Stimulated activated CD8-positive, alpha-beta memory T cell treated with anti-CD3 and anti-CD28 coated beads, Interleukin-15, amount 100 ng/mL, for 1 hour (primary cell): Measurements from ENCODE around the gene NPAS3.

Source experiments
- DNase-seq: peaks from one replicate; pipeline ENCODE4 v3.0.0-alpha.2; 2020; ENCODE audit warnings: low read depth

Gene NPAS3

DNA sequence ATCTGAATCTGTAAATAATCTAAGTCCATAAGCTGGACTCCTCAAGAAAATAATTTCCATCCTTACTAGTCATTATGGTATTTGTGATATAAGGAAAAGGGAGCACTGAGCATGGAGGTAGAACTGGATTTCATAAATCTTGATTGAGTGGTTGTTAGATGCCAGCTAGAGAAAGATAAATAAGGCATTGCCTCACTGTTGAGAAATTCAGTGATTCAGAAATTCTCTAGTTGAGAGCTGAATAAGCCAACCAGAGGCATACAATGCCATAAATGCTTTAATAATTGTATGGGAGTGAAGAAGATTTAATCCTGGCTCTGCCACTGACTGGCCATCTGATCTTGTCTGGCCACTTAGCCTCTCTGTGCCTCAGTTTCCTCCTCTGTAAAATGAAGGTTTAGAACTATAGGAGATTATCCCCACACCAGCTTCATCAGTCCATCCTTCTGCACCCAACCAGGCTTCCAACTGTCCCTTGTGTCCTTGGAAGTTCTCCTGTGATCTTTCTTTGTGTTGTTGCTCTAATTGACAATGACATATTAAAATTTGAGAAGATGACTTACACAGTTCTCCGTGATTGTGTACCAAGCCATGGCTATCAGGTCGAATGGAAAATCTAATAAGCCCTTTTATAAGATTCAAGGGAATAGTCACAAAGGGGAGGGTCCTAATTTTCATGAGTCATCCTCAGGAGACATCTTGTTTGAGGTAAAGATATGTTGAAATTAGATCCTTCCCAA lies 617.9 kb downstream of the NPAS3 start:
- no peak for DNase-seq

DNA sequence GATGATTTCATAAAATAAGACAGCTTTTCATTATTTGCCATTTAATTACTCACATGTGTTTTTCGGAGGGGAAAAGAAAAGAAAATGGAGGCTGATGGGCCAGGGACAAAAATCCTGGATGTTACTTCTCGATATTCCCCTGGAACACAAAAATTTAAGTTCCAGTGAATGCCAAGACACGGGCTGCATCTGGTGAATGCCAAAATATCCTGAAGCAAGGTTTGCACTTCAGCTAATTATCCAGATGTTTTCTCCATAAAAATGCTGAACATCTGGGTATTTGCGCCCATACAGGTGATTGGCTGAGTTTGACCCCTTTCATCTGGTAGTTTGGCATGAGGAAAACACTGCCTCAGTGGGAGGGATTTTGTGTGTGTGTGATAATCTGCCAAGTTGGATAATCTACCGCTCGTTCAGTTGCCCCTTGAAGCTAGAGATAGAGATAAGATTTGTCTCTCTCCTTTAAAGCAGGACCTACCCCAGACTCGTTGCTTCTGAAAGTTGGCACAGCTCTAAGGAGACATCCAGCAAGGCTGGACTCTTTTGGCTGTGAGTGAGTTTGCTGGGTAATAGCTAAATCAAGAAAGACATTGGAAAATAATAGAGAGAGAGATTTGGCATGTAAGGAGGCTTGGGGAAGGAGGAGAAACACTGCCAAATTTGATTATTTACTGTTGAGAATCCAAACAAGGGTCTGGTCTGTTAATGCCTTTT lies 622.2 kb downstream of the NPAS3 start:
- no peak for DNase-seq

DNA sequence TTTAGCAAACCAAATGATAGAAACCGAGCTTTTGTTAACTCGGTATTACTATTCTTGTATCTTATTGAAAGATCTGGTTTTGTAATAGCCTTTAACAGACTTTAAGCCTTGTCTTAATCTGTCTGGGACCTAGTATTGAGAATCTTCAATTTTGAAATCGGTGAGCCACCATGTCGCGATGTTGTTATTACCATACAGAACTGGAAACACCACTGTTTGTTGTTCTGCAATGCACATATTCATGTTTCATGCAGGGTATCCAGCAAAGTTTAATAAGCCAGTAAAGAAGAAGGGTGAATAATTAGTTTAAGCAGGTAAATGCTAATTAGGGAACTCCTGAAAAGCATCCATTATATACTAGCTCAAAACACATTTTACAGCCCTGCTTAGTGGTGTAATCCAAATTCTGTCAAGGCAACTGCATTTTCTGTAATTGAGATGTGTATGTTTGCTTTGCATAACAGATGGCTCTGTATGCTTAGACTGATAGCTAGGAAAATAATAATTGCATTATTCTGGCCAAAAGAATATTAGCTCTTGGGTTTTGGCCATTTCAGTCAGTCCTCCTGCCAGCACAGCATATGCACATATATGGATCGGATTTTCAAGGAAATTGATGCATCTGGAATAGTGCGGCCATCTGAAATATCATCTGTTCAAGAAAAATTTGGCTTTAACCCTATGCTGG lies 623.0 kb downstream of the NPAS3 start:
- no peak for DNase-seq

DNA sequence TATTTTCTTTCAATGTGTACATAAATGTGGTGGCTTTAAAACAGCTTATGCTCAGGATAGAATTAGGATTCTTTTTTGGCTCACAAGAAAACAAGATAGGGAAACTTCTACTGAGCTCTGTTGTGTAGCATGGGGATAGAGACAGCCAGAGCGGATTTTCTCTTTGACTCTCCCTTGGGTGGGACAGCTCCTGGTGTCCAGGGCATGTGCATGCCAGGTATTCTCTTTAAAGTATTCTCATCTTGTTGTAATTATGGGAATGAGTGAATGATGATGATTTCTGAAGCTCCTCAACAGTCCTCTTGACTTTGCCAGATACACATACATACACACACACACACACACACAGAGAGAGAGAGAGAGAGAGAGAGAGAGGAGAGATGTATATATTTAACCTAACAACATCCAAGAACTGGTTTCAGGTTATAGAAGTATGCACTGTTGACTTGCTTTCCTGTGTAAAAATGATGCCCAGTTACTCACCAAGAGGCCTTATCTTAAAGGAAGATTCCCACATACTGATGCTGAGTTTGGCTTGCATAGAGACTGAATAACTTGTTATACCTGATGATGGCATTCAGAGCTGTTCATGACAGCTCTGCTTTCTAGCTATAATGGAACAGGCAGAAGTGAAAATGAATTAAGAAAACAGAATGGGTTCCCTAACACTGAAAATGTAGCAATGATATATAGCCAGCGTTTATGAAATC lies 624.7 kb downstream of the NPAS3 start:
- DNase-seq, result no peak

DNA sequence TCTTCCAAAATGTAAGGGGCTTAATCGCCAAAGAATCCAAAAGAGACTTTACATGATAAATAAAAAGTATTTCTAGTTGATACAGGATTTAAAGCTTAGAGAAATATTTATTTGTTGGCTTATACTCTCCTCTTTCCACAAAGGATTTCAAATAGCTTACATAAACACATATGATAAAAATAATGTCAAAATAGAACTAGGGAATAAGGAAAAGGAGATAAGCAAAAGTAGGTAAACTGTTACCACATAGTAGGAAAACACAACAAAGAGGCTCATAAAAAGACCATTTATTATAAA lies 625.2 kb downstream of the NPAS3 start:
- no peak for DNase-seq

DNA sequence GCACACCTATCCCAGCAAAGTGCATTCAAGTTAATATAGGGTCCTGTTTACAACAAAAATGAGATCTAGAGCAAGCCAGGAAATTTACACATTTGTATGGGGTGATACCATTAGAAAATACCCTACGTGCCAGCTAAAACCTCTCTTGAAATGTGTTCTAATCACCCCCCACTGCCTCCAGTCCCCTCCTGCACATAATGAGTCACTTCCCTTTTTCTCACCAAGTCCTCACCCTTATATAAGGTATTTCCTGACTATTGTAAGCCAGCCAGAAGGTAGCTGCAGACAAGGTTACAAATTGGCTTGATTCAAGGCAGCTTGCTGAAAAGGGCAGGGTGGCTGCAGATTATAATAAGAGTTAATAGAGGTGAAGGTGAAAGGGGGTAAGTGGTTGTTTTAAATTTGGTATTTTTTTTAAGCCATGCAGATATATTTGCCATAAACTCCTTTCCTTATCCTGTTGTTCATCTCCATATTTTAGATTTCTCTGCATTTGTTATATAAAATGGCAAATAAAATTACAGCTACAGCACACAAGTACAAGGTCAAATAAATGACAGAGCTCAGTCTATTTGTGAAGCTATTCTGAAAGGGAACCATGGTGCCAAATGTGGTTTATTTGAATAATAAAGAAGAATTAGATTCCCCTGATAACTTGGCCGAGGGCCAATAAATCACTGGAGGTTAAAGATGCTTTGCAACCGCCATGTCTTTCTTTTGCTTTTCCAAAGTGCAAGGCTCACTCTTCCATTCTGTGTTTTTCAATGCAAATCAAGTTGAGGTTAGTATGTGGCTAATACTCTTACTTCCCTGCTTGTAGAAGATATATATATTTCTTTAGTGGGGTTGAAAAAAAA lies 626.3 kb downstream of the NPAS3 start:
- DNase-seq, result no peak

DNA sequence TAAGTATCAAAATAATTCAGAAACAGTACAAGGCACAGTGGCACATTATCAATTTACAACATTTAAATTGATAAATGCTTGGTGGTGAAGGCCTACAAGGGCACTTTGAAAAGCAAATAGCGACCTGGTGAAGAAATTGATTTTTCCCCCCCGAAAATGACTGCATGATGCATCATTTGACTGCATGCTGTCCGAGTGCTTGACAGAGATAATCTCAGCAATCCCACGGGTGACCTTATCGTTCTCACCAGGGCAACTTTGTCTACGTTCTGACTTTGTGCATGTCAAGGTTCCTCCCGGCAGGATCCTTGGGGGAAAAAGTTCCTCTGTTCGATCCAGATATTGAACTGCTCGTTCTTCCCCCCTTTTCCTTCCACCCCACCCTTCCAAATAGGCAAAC lies 627.4 kb downstream of the NPAS3 start:
- no peak for DNase-seq

DNA sequence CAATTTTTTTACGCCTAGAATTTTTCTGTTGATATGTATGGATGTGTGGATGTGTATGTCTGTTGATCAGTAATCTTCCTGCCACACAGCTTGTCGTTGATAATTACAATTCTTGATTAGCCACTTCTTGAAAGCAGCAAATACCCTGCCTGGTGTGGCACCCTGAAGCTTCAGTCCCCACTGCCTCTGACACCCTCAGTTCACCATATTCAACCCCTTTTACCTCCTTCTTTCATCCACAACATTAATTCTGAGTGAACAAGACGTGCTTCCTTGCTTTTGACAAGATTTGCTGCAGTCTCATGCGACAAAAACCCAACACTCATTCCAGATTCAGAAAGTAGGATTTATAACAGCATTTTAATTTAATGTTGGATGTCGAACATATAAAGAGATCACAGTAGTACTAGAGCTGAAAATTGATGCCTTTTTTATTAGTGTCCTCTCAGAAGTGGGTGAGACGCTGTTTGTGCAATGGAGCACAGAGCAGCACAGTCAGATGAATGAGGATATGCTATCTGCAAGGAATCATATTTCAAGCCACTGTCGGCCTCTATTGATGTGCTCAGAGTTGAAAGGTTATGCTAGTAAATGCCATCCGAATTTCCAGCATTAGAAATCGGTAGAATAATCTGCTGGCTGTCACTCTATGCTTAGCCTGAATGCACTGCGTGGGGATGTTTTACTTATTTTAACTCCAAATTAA lies 628.5 kb downstream of the NPAS3 start:
- no peak for DNase-seq

DNA sequence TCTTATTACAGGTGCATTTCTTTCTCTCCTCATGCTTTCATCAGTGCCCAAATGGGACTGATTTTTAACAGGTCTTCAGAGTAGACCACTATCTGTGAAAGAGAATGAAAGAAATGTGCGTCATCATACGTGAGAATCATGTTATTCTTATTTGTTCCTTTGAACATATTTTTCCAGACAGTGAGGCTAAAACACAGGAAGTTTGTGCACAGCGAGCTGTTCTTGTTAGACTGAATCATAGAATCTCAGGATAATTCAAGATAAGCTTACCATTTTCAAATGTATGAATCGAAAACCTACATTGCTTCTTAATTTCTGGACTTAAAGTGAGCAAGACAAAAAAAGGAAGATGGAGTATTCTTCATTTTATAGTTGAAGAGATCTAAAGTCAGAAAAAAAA lies 629.1 kb downstream of the NPAS3 start:
- DNase-seq, result no peak

DNA sequence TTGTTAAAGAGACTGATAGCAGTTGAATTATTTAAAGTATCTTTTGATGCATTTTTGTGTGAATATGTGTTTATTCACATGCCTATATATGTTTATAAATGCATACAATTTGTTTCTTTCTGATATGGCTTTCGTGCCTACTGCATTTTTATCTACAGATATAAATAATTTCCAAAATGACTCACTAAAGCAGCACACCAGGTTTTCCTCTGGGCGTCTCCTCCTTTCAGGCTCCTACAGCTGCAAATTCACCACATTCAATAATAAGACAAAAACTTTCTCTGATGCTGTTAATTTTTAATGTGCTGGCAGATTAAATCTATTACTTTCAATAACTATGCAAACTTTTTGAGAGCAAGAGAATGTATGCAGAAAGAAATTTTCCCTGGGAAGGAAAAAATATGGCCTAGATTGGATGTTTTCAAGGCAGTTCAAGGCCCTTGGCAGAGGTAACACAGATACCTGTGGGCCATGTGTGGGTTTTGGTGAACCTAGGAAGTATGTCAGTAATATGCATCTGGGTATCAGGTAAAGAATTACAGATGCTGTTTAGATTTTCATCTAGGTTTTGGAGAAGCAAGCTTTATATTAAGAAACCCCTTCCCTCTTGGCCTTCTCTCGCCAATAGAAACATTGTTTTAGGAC lies 630.4 kb downstream of the NPAS3 start:
- DNase-seq, result no peak

DNA sequence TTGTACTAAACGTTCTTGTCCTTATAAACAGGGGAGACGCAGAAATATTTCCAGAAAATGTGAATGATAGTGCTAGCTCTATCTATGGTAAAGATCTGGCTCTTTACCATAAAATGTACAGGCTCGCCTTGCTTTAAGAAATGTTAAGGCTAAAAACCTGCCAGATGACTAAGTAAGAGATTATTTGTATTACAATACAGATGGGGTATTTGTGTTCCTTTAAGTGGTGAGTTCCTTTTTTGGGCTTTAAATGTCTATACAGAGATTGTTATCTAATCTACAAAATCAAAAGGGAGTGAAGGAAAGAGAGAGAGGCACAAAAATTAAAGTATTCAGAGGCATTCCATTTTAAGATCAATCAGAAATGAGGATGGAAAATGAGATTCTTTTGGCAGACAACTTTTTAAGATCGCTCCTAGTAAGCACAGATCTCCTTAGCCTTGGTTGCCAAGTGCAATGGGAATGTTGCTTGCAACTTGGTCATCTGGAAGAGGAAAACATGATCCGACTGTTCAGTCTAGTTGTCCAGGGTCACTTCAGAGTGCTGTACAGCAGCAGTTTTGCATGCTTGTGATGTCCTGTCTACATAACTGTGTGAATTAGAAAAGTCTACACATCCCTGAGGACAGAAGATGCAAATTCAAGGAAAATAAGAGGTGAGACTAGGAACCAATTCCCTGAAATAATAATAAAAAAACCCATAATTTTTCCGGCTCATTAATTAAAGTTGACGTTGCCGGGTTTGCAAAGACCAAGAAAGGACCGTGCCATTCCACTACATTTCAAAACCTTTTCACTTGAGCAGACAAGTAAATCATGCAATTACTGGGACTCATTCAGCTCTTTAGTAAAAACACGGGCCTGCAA lies 631.4 kb downstream of the NPAS3 start:
- no peak for DNase-seq

DNA sequence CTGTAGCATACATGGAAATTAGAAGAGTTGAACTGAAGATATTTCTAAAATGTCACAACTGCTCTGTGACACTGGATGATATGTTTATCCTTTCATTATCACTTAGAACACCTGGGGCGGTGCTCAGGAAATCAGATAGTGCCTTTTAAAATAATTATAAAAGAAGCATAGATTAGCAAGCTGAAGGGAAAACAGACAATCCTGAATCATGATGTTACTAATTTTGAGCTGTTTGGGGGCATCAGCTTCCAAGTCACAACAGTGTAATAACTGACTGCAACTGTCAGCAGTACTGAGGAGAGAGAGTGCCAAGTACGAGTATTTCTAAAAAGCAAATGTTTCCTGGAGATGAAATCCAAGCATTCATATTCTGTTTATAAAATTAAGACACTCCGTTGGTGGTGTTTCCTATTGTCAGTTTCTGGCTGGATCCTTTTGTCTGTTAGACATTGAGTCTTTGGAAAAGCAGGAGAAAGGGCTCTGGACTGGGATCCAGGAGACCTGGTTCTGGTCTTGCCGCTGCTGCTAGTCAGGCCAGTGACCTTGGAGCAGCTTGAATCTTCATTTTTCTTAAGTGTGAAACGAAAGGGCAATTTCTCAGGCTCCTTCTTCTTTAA lies 632.1 kb downstream of the NPAS3 start:
- DNase-seq, result no peak

DNA sequence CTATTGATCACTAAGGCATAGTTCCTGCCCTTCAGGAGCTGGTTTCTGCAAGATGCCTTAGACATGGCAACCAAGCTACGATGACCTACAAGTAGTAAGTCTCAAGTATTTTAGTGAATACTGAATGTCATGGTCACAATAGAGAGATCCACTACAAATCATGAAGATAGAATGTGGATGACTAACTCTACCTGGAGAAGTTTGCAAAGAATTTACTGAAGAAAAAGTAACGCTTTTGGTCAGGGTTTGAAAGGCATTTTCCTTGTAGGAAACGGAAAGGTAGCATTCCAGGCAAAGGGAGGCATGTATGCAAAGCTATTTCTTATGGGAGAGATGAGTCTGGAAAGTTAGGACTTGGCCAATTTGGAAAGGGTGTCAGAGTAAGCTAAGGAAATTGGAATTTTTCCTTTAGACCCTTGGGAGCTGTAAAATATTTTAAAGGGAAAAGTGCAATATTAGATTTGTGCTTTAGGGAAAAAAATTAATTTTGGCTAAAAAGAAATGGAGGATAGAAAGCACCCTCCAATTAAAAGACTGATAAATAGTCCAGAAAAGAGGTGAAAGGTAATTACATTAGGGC lies 634.7 kb downstream of the NPAS3 start:
- no peak for DNase-seq

DNA sequence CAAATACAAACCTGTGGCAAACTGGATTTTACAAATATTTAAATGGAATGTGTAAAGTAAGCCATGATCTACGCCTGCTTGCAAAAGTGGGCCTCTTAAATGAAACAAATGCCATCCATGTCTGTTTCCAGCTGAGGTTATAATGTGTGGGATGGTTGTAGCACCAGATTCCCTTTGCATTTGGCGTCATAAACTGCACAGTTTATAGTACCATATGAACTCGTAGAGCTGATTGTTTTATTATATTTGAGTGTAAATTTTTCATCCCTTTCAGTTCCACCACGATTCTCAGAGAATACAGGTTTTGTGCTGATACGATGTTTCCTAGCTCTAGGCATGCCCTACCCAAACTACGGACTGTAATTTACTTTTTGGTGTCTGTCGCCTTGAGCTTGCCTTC lies 637.3 kb downstream of the NPAS3 start:
- no peak for DNase-seq

DNA sequence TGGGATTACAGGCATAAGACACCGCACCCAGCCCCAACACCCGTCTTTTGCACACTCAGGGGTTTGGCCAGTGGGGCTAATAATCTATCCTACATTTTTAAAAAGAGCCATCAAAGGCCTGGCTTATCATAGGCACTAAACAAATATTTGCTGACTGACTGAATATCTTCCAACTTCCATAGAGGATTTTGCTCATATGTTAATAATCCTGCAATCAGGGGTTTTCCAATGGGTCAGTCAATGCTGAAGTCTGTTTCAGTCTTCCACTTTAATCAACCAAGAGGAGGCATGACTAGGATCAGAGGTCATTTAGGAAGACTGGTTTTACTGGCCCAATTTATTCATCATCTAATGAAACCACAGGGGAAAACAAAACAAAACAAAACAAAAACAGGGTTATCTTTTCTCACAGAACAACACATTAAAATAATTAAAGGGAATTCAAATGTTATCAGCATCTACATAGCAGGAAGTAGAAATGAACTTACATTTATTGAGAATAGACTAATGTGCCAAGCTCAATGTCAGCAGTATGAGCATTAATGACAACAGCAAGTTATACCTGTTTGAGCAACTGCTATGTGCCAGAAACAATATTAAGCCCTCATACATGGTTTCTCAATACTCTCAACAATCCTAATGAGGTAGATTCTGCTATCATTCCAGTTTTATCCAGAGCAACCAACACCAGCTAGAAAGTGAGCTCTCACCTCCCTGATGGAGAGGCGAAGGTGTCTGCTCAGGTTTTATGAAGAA lies 640.0 kb downstream of the NPAS3 start:
- no peak for DNase-seq

DNA sequence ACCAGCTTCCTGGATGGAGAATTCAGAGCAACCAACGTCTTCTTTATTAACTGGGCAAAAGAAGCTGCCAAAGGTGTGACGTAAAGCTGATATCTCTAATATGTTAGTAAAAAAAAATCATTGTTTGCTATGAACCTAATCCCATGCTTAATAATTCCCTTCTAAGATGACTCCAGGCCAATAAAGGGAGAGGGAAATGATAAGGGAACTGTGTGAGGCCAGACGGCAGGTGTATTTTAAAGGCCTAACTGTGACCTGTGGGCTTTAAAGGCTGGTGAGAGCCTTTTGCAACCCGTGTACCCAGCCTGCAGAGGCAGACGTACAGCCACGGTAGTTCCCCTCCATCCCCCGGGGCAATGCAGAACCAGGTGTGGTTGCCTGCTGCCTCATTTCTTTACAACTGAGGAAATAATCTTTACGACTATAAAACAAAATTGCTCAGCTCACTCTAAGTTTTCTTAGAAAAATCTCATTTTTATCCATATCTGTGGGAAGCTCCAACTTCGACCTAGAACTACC lies 641.6 kb downstream of the NPAS3 start:
- no peak for DNase-seq

DNA sequence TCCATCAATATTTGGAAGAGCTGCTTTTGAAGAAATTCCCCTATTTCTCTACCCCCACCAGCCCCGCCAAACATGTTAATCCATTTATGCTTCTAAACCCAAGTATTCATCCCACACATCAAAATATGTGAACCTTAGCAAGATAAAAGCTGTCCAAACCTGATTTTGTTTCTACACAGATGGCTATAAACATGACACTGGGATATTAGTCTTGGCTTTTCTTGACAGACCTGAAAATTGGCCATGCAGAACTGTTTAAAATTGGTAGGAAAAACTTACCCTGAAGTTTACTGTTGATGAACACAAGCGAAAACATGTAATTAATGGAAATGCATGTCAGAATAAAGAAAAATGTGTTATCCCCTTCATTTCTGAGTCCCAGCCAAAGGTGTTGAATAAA lies 642.2 kb downstream of the NPAS3 start:
- no peak for DNase-seq

DNA sequence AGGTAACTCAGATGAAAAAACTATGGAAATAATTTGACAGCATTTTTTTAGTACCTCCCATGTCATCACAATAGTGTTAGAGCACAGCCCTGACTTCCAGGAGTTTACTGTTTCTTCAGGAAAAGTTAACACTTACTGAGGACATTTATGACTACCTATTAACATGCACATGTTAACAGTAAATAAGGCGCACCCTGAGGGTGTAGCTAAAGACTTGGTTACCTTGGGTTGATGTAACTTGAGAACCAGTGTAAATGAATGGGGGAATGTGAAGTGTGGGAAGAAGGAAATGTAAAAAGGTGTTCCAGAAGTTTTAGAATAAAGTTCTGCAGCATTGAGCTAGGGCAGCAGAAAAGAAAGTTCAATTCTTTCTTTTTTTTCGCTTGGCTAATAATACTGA lies 646.0 kb downstream of the NPAS3 start:
- DNase-seq, result no peak
